Frontal cortex (tissue), 4 donors: ENCODE data around the gene BTBD18. TPM values are rescaled to one million over a fixed set of nuclear protein-coding genes. Genes with fewer than 3 reads are reported as not detected.

Source experiments
- DNase-seq, 2 donors: peaks; one replicate each; pipeline ENCODE4 v3.0.0; 2012; ENCODE audit warnings: low spot score in 2 of 2
- FAIRE-seq: peaks from 2 replicates; lab custom pipeline; 2012; peaks lifted over from hg19 to GRCh38; lab: Jason Lieb, UNC
- total RNA-seq: library from RNA; depleted of rRNA; stranded (reverse); fragments of >200 nt; gene quantifications from one replicate; pipeline ENCODE4 v1.2.3, GENCODE V29; 2014
- donor health status: control.
- donor health status: control.
- donor health status: control.

BTBD18 gene
- total RNA-seq, 1 donor from 2014 or later = not detected

DNA sequence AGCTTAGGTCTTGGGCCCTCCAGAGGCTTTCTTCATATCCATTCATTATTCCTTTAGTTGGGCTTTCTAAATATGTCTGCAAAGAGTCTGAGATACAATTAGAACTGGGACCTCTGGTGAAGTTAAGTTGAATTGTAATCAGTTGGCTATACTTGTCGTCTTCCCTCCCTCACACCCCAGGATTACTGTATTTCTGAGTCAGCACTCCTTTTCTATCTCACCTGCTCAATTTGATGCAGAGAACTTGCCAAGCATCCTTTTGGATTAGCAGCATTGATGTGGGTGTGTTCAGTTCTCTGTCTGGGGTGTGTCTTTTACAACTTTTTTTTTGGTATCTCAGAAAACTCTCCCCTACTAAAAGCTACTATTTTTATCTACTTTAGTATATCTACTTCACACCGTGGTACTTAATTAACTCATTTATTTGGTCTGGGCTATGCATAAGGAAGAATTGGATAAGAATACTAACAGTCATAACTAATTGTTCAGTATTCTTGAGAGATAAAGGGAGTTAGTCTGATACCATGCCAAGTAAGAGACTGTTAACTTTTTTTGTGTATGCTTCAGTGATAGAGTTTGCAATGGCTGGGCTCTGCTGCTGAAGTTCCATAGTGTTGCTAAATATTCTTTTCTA, 25.1 kb upstream of the BTBD18 start:
- FAIRE-seq (no peak), DNase-seq (no peak)

DNA sequence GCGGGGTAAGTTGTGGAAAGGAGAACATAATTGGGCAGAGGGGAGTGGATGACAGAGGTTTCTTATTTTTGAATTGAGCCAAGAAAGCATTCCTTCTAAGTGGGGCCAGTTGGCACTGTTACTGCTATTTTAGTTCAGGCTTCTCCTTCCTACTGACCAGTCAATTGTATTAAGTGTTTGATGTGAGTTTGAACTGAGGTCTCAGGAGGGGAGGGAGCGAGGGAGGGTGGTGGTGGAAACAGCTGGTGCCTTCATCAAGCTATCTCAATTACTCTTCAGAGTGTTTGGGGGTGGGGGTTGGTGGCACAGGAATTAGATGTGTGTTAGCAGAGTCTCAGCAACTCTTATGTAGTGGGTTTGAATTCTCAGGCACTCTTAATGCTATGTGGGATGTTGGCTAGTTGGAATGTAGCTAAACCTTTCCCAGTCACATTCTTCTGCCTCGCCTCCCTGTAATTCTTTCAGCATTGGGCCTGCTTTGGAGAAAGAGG, 24.5 kb upstream of the BTBD18 start:
- no peak for DNase-seq
- FAIRE-seq = no peak

- FAIRE-seq = no peak
- no peak for DNase-seq
These were observed 23.9 kb upstream of the BTBD18 start for GRCh38 chr11:57775491-57775890.

DNA sequence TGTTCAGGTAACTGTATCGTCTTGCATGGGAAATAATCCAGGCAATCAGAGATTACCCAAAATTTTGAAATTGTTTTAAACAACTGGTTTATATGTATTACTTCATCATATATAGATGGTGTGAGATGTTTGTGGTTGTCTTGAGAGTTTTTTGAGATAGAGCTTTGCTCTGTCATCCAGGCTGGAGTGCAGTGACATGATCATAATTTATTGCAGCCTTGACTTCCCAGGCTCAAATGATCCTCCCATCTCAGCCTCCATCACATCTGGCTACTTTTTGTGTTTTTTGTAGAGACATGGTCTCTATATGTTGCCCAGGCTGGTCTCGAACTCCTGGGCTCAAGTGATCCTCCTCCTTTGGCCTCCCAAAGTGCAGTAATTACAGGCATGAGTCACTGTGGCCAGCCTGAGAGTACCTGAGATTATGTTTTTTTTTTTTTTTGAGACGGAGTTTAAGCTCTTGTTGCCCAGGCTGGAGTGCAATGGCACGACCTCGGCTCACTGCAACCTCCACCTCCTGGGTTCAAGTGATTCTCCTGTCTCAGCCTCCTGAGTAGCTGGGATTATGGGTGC, 21.5 kb upstream of the BTBD18 start:
- no peak for DNase-seq
- FAIRE-seq = no peak

DNA sequence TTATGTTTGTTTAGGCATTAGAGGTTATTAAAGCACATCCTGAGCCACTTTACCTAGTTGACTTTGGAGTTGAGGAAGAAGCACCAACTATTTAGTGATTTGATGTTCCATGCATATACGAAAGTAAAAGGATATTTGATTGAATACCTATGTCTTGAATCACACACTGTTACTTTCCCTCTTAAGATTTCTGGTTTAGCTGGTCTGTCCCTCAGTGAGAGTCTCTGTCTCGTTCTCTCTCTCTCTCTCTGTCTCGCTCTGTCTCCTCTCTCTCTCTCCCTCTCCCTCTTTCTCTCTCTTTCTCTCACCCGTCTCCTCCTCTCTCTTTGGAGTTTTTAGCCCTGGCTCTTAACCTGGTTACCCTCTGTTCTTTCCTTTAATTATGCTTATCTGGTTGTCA, 20.9 kb upstream of the BTBD18 start:
- no peak for FAIRE-seq
- no peak for DNase-seq

DNA sequence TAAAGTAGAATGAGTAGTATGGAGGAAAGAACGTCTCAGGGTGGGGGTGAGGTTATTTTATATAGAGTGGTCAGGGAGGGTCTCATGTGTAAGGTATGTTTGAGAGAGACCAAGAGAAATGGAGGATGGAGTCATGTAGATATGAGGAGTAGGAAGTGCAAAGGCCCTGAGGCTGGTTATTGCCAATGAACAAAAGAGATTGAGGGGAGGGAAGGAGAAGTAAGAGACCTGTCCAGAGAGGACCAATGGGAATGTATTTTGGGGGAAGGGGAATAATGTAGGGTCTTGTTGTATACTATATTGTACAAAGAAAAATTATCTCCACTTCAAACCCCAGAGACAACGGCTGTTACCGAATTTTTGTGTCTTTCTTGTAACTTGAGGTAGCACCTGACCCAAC, 19.7 kb upstream of the BTBD18 start:
- DNase-seq = no peak
- no peak for FAIRE-seq

DNA sequence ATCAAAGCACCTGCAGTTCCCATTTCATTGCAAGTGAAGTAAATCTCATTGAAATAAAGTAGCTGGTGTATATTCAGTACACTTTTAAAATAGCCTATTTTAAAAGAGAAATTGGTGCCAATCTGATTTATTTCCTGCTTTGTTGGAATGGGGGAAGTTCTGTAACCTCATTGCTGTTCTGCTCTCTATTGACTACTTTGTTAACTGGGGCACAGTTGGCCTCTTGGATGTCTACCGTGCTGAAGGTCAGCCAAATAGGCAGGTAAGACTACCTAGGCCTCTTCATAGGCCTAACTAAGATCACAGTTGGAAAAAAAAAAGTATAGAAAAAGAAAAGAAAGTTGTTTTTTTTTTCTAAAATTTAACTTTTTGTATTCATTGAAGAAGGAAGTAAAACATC, 19.2 kb upstream of the BTBD18 start:
- FAIRE-seq (no peak), DNase-seq (no peak)

DNA sequence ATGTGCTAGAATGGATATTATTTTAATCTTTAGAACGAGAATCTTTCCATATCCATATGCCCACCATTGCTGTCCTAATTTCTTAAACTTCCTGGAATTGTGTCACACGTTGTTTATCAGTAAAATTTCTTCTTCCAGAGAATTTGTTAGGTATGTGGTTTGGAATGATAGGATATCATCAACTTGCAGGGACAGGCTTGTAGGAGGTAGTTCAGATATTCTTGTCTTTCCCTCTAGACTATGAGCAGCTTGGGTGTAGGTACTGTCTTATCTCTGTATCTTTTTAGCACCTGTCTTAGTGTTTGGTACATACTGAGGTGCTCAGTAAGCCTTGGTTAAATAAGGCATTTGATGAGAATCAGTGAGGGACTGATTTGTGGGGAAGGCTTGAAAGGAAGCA, 13.4 kb upstream of the BTBD18 start:
- DNase-seq (no peak), FAIRE-seq (no peak)

GRCh38 chr11:57764566-57764965, 12.9 kb upstream of the BTBD18 start:
- no peak for DNase-seq
- no peak for FAIRE-seq

DNA sequence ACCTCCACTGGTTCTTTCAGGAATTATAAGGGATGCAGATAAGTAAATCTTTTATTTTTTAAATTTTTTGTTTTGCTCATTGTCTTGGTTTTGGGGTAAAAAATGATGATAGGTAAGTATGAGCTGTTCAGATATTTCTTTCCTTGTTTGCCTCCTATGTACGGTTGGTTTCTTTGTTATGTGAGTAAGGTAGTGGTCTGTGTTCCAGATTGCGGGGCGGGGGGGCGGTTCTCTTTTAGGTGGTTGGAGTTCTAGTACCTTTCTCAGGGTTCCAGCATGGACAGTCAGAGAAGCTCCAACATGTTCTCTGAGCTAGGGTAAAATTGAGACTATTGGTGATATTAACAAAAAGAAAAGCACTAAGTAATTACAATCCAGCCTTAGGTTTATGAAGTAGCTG, 12.4 kb upstream of the BTBD18 start:
- FAIRE-seq (no peak), DNase-seq (no peak)

GRCh38 chr11:57763568-57763967, 11.9 kb upstream of the BTBD18 start:
- DNase-seq (peak in 1 of 2 donors; percentile 35), FAIRE-seq (no peak)

GRCh38 chr11:57762235-57762861, 10.7 kb upstream of the BTBD18 start:
- FAIRE-seq (no peak), DNase-seq (no peak)

- peak; percentile 81 for FAIRE-seq
These were observed 9.9 kb upstream of the BTBD18 start, which contains the start of gene CTNND1 for GRCh38 chr11:57761301-57762234. TSS of gene CTNND1 (plus strand) at chr11:57761802. CDS start at chr11:57791479, 29,677 bp downstream.

DNA sequence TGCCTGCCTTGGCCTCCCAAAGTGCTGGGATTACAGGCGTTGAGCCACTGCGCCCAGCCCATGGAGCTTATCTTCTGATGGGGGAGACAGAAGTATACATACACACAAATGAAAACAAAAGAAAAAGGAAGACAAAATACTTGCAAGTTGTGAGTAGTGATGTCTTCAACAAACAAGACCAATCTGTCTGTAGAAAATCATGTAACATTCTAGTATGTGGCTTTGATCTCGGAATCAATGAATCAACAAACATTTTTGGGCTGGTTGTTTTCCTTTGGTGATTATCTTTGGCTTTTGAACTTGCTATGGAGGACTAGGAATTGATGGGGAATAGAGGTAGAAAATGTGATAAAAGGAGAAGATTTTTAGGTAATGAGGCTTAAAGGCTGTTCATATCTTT, 6.6 kb upstream of the BTBD18 start:
- no peak for FAIRE-seq
- no peak for DNase-seq

More at GRCh38 chr11:57761301-57762234, 9.9 kb upstream of the BTBD18 start, which contains the start of gene CTNND1:
- peak; percentile 75 to 82 for DNase-seq

DNA sequence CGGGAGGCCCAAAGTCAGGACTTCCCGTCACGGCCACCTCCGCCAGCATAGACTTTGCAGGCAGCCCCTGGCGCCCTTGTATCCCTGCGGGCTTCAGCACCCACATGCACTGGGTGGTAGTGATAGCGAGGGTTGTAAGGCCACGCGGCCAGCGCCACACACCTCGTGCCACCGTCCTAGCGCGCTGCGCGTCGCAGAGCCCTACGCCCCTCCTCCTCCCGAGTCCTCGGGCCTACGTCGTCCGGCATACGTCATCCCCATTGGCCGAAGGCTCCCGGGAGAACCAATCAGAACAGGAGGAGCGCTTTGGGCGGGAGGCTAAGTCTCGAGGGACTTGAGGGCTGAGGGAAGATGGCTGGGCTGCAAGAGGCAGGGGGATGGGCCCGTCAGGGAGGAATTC, 1.3 kb upstream of the BTBD18 start:
- DNase-seq (no peak), FAIRE-seq (no peak)

DNA sequence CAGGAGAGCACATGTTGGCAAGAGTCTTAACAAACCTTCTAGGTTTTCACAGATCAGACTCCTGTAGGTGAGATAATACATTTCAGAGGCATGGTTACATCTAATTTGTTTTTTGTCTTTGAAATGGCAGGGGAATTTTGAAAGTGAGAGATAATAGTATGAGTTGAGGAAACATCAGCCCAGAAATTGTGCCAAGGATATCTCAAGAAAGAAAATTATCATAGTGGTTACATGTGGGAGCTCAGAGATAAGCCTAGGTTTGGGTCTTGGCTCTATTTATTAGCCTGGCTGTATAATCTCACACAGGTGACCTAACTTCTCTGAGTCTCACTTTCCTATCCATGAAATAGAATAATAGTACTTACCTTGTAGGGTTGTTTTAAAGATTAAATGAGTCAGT, 443 bp downstream of the BTBD18 start:
- DNase-seq (no peak), FAIRE-seq (no peak)

DNA sequence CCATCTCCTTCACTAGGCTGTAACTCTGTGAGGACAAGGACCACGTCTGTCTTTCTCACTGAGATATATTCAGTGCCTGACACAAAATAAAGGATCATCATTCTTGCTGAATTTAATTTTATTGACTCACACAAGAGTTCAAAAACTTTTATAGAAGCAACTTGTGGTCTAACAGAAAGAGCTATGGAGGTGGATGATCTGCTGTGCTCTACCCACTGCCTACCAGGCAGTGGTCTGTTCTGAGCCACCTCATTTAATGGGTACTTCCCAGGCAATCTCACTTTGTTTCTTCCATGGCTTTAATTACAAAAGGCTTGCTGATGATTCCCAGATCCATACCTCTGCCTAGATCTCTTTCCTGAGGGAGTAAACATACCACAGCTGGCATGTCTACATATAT, 4.7 kb downstream of the BTBD18 start:
- DNase-seq = no peak

GRCh38 chr11:57745206-57745605, 6.4 kb downstream of the BTBD18 start:
- DNase-seq (no peak), FAIRE-seq (no peak)

More for the DNA sequence above, 4.7 kb downstream of the BTBD18 start:
- FAIRE-seq = no peak

GRCh38 chr11:57744357-57744756, 7.3 kb downstream of the BTBD18 start:
- FAIRE-seq = no peak

GRCh38 chr11:57742087-57742452, 9.5 kb downstream of the BTBD18 start:
- FAIRE-seq (no peak), DNase-seq (no peak)

More at GRCh38 chr11:57744357-57744756, 7.3 kb downstream of the BTBD18 start:
- no peak for DNase-seq
